Osteoblast (primary cell): ENCODE results near the gene NXNL2. TPM values are rescaled to one million over a fixed set of nuclear protein-coding genes. Genes with fewer than 3 reads are reported as not detected.

Source experiments
- DNase-seq: peaks from one replicate; pipeline ENCODE4 v3.0.0; 2011; ENCODE audit warnings: low spot score, mixed read lengths; ENCODE audit not compliant: insufficient read length; ENCODE audit errors: missing footprints
- H2AFZ ChIP-seq: 2 replicates; pipeline ENCODE4 v1.6.0; 2011; ENCODE audit warnings: mild to moderate bottlenecking, low read length
- H3K27ac ChIP-seq: 2 replicates; pipeline ENCODE4 v1.5.1; 2011; ENCODE audit warnings: mild to moderate bottlenecking, low read depth, low read length, moderate library complexity
- H3K27me3 ChIP-seq: 2 replicates; pipeline ENCODE4 v1.6.0; 2012; ENCODE audit warnings: mild to moderate bottlenecking, control low read depth, inconsistent platforms, low read length, moderate library complexity; ENCODE audit not compliant: insufficient read depth
- H3K36me3 ChIP-seq: 2 replicates; pipeline ENCODE4 v1.5.1; 2011; ENCODE audit warnings: mild to moderate bottlenecking, low read length, control low read depth, moderate library complexity; ENCODE audit not compliant: insufficient read depth
- H3K4me1 ChIP-seq: 2 replicates; pipeline ENCODE4 v1.5.1; 2011; ENCODE audit warnings: mild to moderate bottlenecking, low read length, control low read depth, moderate library complexity; ENCODE audit not compliant: insufficient read depth
- H3K4me2 ChIP-seq: 2 replicates; pipeline ENCODE4 v1.6.0; 2011; ENCODE audit warnings: mild to moderate bottlenecking, low read length; ENCODE audit not compliant: insufficient read depth
- H3K4me3 ChIP-seq: fragments of 200-600 bp; sonication (generic); 3 replicates; pipeline ENCODE4 v1.5.1; 2012; ENCODE audit warnings: mild to moderate bottlenecking, low read length, inconsistent platforms; ENCODE audit not compliant: insufficient read depth
- H3K79me2 ChIP-seq: 2 replicates; pipeline ENCODE4 v1.6.0; 2012; ENCODE audit warnings: mild to moderate bottlenecking, low read length, control low read depth, inconsistent platforms; ENCODE audit not compliant: insufficient read depth
- H3K9me3 ChIP-seq: 2 replicates; pipeline ENCODE4 v1.5.1; 2011; ENCODE audit warnings: low read depth, low read length, control low read depth
- H4K20me1 ChIP-seq: 2 replicates; pipeline ENCODE4 v1.6.0; 2012; ENCODE audit warnings: mild to moderate bottlenecking, low read length, control low read depth; ENCODE audit not compliant: insufficient read depth
- CTCF ChIP-seq: IDR thresholded peaks from 2 replicates; pipeline ENCODE4 v1.5.1; 2011; ENCODE audit warnings: mild to moderate bottlenecking, low read depth, low read length, moderate library complexity; ENCODE audit errors: extremely low read depth
- total RNA-seq: library from RNA; depleted of rRNA; stranded (reverse); fragments of >200 nt; gene quantifications from 2 replicates; pipeline ENCODE4 v1.2.3, GENCODE V29; 2012

NXNL2 gene
- 3.3 and 7.4 TPM in 2 replicates for total RNA-seq

DNA sequence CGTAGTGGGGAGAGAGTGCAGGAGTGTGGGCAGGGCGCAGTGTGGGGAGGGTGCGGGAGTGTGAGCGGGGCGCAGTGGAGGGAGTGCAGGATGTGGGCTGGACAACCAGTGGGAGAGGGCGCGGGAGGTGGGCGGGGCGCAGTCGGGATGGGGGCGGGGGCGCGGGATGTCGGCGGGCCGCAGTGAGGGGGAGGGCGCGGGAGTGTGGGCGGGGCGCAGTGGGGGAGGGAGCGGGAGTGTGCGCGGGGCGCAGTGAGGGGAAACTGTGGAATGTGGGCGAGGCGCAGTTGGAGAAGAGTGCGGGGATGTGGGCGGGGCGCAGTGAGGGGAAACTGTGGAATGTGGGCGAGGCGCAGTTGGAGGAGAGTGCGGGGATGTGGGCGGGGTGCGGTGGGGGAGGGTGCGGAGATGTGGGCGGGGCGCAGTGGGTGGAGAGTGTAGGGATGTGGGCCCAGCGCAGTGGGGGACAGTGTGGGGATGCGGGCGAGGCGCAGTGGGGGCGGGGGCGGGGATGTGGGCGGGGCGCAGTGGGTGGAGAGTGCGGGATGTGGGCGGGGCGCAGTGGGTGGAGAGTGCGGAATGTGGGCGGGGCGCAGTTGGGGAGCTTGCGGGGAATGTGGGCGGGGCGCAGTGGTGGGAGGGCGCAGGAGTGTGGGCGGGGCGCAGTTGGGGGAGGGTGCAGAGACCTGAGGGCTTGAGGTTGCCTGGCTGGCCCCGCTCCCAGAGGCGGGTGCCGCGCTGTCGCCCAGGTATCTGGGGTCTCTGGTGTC lies at the start of gene NXNL2:
NXNL2 (plus strand) TSS at position 723 of the 770 bp plus-strand sequence. CDS start 257 bp downstream, outside the sequence.
- peaks cover 9% of the 10 kb centered on the region for H4K20me1 ChIP-seq
- H3K27me3 ChIP-seq, result no peaks in the 10 kb centered on the region
- peak; percentile 96 for DNase-seq
- H3K9me3 ChIP-seq, result no peaks in the 10 kb centered on the region
- peaks cover 51% of the 10 kb centered on the region for H3K4me1 ChIP-seq
- peak within 1 kb of the TSS; percentile 80 for H3K4me3 ChIP-seq
- H3K27ac ChIP-seq, result peak within 1 kb of the TSS; percentile 92
- TF ChIP-seq CTCF, result no peak
- peak within 1 kb of the TSS; percentile 80 for H2AFZ ChIP-seq
- H3K36me3 ChIP-seq, result peaks cover 12% of the 10 kb centered on the region
- H3K79me2 ChIP-seq, result peaks cover 54% of the 10 kb centered on the region
- peak within 1 kb of the TSS; percentile 89 for H3K4me2 ChIP-seq

DNA sequence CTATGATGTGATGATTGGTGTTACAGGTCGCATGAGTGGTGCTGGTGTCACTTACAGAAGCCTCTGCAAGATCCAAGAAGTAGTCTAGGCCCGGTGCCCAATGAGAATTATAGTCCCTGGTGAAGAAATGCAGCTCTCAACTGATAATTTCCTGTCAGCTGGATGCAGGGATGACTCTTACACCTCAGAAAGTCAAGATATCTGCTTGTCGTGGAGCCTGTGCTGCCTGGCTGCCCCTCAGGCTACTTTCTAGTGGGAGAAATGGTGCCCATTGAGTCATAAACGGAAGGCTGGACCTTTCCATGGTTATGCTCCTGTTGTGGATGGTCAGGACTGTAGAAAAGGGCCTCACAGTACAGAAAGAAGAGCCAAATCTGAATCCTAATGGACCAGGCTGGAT lies 46.8 kb upstream of the NXNL2 start:
- Histone ChIP-seq H3K27me3 (no peaks in the 10 kb centered on the region), H3K4me2 (no peak overlapping the region), H3K4me3 (no peak overlapping the region), H3K9me3 (no peaks in the 10 kb centered on the region), H3K36me3 (peaks cover 36% of the 10 kb centered on the region), H2AFZ (no peak overlapping the region), H3K27ac (no peak overlapping the region), H4K20me1 (no peaks in the 10 kb centered on the region), H3K79me2 (no peaks in the 10 kb centered on the region), H3K4me1 (no peaks in the 10 kb centered on the region)
- TF ChIP-seq CTCF, result no peak
- no peak for DNase-seq

DNA sequence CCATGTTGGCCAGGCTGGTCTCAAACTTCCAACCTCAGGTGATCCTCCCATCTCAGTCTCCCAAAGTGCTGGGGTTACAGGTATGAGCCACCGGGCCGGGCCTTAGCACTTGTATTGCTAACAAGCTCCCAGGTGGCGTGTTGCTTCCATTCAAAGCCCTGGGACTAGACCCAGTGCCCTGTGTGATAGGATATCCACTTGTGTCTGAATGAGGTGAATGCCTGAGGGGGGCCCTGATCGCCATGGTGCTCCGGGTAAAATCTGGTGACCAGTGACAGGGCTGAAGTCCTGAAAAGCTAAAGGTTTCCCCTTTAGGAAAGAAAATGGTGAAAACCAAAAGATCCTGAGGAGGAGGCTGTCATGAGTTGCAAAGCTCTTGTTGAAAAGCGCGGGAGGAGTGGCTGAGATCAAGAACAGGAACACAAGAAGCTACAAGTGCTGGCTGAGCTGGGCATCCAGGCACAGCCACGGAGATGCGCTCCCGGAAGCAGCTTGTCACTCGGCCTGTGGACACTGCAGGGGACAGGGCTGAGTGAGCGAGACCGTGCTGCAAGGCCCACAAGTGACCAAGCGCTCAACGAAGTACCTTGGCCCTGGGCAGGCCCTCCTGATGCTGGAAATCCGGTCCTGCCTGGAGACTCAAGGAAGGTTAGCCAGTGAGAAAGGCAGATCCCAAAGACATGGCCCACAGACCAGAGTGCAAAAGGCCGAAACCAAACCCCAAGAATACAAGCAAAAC lies 39.8 kb upstream of the NXNL2 start:
- Histone ChIP-seq H3K27me3 (no peaks in the 10 kb centered on the region), H3K9me3 (no peaks in the 10 kb centered on the region), H2AFZ (no peak overlapping the region), H3K79me2 (no peaks in the 10 kb centered on the region), H3K4me1 (no peaks in the 10 kb centered on the region), H3K4me2 (no peak overlapping the region), H3K27ac (no peak overlapping the region), H3K36me3 (no peaks in the 10 kb centered on the region), H4K20me1 (no peaks in the 10 kb centered on the region), H3K4me3 (no peak overlapping the region)
- DNase-seq, result no peak
- no peak for TF ChIP-seq CTCF

GRCh38 chr9:88497224-88497623 lies 37.8 kb upstream of the NXNL2 start:
- Histone ChIP-seq H3K36me3 (no peaks in the 10 kb centered on the region), H2AFZ (no peak overlapping the region), H3K27me3 (no peaks in the 10 kb centered on the region), H4K20me1 (no peaks in the 10 kb centered on the region), H3K9me3 (no peaks in the 10 kb centered on the region), H3K4me2 (no peak overlapping the region), H3K4me1 (no peaks in the 10 kb centered on the region), H3K27ac (no peak overlapping the region), H3K4me3 (no peak overlapping the region), H3K79me2 (no peaks in the 10 kb centered on the region)
- no peak for DNase-seq
- TF ChIP-seq CTCF, result no peak
